Posterior cingulate gyrus (tissue), 11 donors: ENCODE data around the gene TSPYL1.

Experiments used
- DNase-seq, 10 donors: peaks; one replicate each; pipeline versions ENCODE4 v3.0.0 to v3.0.0-alpha.2; 2020 to 2021; ENCODE audit warnings: mixed read lengths in 3 of 10
- intact Hi-C: fragments of 100-400 bp; cut with DNase I; formaldehyde crosslinking; loops from one replicate; pipeline ENCODE4 v1.15.1; 2023

Gene TSPYL1

DNA sequence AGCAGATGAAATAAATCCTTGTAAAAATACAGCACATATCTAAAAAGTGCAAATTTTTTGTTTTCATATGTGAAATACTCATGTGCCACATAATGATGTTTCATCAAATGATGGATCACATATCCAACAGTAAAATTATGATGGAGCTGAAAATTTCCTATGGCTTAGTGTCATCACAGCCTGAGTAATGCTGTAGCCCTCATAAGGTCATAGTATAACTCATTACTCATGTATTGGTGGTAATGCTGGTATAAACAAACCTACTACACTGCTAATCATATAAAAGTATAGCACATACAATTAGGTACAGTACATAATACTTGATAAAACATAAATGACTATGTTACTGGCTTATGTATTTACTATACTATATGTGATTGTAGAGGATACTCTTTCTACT is 12.9 kb downstream of the TSPYL1 start:
- no peak for DNase-seq
- intact Hi-C loops: loop anchor here (10.0 kb wide), 1 partner anchor 52 kb away; no protein-coding TSS in a partner anchor

DNA sequence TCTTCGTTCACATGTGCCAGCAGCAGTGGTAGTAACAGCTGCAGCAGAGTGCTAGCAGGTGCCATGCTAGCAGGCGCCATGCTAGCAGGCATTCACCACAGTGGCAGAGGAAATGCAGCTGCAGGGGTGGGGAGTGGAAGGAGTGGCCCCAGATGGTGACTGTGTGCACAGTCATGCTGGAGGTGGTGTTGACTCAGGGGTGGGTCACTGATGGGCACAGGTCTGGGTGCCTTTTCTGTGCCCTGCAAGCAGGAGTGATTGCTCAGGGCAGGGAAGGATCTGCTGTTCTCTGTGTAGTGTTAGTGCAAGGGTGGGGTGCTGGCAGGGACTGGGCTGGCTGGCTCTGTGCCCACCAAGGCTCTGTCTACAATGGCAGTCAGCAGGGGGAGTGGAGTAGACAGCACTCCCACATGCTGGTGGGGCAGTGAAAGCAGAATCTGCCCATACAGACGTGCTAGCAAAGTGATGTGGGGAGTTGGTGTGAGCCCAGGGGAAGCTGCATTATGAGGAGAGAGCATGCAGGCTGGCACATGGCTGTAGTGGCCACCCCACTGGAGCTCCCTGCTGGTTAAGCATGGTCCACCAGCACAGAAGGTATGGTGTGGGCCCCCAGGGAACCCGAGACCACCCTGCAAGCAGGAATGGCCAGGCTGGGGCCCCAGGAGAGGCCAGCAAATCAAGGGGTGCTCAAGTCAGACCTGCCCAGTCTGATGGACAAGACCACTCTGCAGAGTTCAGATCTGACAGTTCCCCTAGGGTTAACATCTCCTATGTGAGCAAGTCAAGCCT is 14.5 kb downstream of the TSPYL1 start:
- DNase-seq: peak in 3 of 10 donors; percentile 30 to 76 (median 72)
- intact Hi-C loops: loop anchor here (10.0 kb wide), 1 partner anchor 50 kb away; no protein-coding TSS in a partner anchor

DNA sequence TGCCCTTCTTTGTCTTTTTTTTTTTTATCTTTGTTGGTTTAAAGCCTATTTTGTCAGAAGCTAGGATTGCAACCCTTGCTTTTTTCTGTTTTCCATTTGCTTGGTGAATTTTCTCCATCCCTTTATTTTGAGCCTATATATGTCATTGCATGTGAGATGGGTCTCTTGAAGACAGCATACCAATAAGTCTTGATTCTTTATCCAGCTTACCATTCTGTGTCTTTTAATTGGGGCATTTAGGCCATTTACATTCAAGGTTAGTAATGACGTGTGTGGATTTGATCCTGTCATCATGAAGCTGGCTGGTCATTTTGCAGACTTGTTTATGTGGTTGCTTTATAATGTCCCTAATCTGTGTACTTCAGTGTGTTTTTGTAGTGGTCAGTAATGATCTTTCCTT is 16.4 kb downstream of the TSPYL1 start:
- no peak for DNase-seq
- intact Hi-C loops: loop anchor here (10.0 kb wide), 1 partner anchor 49 kb away; no protein-coding TSS in a partner anchor

DNA sequence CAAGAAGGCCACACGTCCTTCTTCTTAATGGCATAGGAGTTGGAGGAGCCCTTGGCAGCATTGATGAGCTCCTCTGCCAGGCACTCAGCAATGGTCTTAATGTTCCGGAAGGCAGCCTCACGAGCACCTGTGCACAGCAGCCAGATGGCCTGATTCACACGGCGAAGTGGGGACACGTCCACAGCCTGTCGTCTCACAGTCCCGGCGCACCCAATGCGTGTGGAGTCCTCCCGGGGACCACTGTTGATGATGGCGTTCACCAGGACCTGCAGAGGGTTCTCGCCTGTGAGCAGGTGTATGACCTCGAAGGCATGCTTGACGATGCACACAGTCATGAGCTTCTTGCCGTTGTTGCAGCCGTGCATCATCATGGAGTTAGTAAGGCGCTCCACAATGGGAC is 21.2 kb downstream of the TSPYL1 start:
- DNase-seq: no peak
- intact Hi-C loops: no loop called here

DNA sequence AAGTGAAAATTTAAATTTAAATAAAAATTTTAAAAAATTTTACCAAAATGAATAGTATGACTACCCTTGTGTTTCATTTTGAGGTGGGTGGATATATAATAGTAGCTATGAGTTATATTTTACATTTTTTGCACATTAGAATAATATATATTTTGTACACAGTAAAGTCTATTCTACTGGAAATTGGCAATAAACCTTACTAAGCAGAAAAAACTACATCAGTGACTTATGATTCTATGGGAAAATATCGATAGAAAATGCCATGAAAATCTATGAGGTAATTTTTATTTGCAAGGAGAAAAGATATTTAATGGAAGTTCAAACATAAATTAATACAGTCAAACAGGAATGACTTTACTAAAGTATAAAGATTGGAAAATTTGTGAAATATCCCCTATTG is 23.0 kb downstream of the TSPYL1 start:
- intact Hi-C loops: no loop called here
- no peak for DNase-seq

DNA sequence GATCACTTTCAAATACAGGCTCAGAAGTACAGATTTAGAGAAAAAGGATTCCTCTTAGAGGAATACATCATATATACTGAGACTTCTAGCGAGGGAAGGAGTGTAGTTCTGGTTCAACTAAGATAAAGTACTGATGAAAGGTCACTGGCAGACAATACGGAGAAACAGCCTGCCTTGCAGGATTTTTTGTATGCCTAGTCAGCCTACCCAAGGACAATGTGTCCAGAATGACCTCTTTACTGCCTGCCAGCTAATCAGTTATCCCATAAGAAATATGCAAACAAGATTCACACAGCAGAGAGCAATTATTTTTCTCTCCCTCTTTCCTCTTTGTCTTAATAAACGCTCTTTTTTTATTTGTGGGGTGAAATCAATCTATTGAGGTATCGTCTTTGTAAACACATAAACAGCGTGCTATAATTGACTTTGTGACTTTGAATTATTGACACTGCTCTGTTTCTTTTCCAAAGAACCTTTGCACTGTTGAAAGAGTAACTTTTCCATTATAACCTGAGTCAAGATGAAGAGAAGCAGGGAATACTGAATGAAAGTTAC is 24.4 kb downstream of the TSPYL1 start:
- DNase-seq: no peak
- intact Hi-C loops: no loop called here

DNA sequence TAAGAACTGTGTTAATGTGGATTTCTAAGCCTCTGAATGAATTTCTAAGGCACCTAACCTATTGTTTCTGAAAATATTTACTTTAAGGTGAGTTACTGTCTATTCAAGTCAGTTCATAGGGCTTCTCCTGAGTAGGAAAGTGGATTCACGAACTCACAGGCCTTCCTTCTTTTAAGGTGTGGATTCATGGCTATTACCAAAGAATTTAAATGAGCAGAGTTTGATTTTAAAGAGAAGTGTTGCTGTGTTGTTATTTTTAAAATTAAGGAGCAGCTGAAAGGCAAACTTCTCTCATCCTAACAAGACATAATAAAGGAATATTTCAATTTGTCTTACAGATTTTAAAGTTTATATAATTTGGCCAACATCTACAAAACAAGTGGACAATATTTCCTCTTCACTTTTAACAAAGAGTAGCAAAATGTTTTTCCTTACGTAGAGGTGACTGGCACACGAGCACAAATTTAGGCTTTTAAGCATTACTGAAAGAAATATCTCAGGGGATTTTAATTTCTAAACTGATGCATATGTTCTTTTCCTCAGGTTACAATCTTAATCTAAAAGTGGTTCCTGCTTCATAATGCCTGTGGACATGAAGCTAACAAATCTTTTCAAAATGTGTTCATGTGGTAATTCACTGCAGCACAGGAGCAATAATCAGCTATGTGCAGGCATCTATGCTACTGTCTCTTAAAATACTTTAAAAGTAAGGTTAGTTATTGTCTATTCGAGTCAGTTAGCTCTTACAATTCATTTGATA is 25.3 kb downstream of the TSPYL1 start:
- intact Hi-C loops: no loop called here
- DNase-seq: no peak

DNA sequence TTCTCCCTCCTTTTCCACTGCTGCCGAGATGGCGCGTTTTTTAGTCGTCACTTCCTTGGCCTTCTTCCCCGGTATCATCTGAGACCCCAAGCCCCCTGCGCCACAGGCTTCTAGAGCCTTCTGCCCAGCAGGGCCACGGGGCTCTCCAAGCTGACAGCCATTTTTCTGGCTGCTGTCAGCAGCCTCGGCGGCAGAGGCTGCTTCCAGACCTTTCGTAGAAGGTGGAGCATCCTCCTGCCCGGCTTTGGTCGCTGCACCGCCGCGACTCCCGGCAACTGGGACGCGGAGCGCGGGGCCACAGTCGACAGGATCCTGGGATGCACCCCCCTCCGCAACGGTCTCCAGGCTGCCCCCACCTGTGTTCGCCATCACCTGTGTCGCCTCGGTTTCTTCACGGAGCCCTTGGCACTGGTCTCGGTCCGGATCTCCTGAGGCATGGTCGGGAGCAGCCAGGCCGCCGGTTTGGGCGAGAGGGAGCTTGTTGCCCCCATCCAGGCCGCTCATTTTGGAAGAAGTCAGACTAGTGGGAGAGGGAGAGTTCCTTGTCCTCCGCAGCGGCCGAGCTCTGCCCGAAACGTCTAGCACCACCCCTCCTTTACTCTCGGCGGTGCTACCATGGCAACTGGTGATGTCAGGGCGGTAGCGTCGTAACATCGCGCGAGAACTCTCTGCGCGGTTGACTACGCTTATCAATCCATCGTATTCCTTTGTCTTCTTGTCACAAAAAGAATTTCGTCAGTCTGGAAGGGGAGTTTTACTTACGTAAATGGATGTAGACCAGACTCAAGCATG is 26.0 kb downstream of the TSPYL1 start, which contains the start of gene TSPYL4:
Gene TSPYL4, minus strand, starts transcription at position 571 of the 792 bp plus-strand sequence. Its CDS starts 67 bp downstream, at position 504.
- peak; percentile 87 to 99 (median 94) for DNase-seq
- intact Hi-C loops: loop anchor here (1.0 kb wide), 1 partner anchor 24 kb away; no protein-coding TSS in a partner anchor

DNA sequence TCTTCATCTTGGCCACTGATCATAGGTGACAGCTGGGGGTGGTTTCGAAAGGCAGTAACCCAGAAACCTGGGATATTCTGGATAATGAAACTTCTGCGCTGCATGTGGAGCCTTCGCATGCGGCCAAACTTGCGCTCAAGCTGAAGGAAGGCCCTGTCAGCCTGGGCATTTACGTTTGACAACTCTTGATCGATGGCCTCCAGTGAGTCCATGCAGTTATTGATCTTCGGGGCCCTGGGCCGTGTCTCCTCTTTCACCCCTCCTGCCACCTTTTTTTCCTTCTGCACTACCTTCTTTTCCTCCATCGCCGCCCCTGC is 26.6 kb downstream of the TSPYL1 start:
- intact Hi-C loops: loop anchor here (1.0 kb wide), 1 partner anchor 24 kb away; no protein-coding TSS in a partner anchor
- DNase-seq: peak in 1 of 10 donors; percentile 20

DNA sequence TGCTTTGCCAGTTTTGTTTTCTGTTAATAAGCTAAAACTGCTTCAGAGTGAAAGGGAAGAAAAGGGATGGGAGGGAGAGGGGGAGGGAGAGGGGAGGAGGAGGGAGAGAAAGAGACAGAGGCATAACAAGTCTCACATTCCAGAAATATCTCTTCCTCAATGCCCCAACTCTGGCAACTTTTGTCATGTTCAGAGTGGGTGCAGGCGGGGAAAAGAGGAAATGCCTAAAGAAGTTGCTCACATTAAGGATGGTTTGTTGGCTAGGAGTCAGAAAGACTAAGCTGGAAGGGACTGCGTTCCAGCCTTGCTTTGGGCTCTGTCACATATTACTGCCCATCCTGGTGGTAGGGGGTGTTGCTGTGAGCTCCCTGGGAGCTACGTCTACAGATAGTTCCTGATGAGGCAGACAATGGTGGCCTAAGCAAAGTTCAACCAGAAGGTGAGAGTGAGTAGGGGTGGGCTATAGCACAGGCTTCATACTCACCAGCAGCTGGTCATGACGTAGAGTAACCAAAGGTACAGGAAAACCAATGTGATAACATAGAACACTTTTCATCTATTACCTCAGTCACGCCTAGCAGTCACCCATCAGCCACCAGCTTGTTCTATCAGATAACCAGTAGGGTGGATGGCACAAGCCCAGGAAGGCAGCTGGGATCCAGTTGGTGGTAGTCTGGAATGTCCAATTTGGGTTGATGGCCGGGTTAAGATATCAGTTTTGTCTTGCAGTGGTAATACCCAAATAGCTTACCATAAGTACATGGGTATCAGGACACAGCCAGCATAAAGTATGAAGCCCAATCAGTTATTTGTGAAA is 28.0 kb downstream of the TSPYL1 start:
- intact Hi-C loops: no loop called here
- no peak for DNase-seq

DNA sequence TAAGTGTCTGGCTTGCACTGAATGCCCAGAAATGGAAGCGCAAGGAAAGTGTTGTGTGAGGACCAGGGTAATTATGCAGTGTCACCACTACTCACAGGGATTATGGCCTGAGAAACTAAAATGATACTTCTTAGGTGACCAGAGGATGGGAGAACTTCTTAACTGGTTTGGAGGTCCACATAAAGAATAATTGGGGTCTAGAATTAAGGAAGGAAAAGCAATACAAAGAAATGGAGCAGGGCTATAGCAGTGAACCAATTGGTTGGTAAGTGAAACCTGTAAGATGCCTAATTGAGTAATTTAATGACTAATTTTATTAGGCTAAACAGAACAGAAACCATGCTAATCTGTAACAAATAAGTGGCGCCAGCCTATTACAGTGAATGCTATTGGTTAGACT is 31.2 kb downstream of the TSPYL1 start:
- DNase-seq: no peak
- intact Hi-C loops: no loop called here

DNA sequence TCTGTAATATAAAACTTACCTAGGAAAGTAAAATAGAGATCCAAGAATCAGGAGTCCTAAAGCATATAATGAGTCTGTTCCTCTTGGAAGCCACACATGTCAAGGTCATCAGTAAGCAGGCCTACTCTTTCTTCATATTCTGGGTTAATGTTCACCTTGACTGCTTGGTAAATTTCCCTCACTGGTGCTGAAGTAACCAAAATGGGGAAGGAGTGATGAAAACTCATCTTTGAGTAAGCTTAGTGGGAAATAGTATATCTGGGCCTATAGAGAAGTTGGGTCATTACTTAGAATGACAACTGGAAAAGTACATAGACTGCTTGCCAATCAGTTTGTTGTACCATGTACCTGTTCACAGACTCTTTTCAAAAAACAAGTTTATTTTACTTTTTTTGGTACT is 32.4 kb downstream of the TSPYL1 start:
- intact Hi-C loops: no loop called here
- DNase-seq: no peak

DNA sequence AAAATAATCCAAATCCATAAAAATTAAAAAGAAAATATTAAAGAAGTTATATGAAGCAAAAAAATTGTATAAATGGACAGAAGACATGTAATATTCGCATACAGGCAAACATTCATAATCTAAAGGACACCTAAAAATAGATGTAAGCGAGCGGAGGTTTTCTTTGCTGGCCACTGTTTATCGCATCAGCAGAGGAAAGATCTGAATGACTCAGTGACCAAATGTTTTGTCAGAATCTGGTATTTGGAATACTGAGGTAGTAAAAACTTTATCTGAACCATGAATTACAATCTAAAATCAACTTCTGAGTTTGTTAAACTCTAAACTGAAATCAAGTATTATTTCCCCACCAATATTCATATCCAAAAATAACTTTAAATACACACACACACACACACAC is 33.6 kb downstream of the TSPYL1 start:
- no peak for DNase-seq
- intact Hi-C loops: no loop called here

DNA sequence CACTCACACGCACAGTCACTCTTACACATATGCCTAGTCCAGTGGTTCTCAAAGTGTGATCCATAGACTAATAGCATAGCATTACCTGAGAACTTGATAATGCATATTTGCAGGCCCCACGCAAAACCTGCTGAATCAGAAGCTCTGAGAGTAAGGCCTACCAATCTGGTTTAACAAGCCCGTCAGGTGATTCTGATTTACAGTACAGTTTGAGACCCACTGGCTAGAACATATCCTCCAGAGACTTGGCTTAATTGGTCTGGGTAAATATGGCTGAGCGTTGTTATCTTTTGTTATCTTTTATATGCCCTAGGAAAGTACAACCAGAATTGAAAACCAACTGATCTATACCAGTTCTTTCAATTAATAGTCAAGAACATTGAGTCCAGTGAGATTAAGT is 35.4 kb downstream of the TSPYL1 start:
- no peak for DNase-seq
- intact Hi-C loops: no loop called here

DNA sequence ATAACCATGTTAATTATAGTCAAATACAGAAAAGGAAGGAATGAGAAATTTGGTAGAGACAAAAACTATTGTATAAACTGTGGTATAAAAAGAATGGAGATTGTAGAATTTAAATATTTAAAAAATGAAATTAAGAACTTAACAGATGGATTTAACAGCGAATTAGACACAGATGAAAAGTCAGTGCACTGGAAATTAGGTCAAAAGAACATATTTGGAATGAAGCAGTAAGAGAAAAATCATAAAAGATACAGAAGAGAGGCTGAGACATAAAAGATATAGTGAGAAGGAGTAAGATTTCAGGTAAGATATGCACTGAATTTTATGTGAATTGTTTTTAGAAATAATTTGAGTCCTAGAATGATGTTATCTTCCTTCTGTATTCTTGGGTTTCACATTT is 39.9 kb downstream of the TSPYL1 start:
- no peak for DNase-seq
- intact Hi-C loops: no loop called here

DNA sequence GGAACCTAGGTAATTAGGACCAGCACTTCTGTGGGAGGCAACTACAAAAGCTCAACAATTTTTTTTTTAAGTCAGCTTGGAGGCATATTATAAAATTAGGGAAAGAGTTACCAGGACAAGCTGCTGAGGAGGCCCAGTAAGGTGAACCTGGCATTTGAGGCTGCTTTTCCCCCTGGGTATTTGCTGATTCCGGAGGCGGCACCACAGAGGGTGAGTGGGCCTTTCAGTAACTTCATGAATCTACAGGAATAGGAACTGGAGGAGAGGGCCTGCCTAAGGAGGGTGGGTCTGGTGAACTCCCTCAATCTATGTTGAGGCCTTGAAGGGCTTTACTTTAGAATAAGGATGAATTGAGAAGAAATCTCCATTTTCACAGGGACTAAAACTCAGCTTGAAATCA is 40.5 kb downstream of the TSPYL1 start:
- intact Hi-C loops: no loop called here
- no peak for DNase-seq

DNA sequence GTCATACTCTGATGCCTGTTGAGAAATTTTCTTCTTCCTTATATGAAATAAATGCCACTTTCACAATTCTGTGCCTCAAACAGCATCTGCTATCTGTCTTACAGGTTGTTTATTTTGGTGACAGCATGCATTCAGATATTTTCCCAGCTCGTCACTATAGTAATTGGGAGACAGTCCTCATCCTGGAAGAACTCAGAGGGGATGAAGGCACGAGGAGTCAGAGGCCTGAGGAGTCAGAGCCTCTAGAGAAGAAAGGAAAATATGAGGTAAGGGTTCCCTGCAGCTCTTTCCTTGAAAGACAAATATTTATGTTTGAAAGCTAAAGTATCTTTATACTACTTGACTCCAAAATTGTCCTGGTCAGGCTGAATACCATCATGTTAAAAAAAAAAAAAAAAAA is 41.6 kb downstream of the TSPYL1 start:
- DNase-seq: no peak
- intact Hi-C loops: no loop called here

DNA sequence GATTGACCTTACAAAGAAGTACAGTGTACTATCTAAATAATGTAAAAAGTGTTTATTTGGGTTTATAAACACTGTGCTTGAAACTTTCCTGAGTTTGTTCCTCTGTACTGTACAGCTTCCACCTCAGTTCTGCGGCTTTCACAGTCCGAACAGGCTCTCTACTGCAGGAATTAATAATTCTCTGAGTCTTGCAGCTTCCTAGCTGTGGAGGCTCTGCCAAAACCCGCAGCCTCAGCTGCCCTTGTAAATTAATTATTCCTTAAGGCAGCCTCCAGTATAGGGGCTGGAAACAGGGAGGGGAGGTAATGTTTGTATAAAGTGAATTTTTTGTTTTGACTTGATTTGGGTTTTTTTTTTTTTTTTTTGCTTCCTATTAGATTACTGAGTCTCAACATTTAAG is 45.0 kb downstream of the TSPYL1 start:
- DNase-seq: no peak
- intact Hi-C loops: no loop called here

DNA sequence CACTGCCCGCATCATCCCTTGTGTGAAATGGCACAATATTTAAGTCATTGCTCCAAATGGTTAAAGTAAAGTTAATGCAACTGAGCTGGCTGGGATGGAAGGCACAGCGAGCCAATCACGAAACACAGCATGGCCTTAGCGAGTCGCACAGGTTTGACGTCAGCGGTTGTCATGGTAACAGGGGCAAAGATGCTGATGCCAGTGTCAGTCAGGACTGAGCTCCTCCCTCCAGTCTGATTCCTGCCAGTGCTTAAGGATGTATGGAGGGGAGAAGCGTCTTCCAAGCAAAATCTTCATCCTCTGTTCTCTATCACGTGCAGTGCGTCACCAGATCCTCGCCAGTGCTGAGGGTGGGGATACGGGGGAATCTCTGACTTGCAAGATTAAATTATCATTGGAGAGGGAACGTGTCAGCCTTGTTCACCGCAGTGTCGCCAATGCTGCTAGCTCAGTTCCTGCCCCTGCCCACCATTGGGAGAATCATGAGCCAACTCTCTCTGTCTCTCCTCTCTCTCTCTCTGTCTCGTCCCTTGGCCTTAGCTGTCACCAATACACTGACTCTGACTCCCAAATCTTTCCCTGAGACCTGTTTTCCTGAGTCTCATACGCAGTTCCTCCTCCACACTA is 50.3 kb downstream of the TSPYL1 start:
- intact Hi-C loops: loop anchor here (1.0 kb wide), 1 partner anchor 24 kb away; no protein-coding TSS in a partner anchor
- peak; percentile 93 to 99 (median 98) for DNase-seq
